HepG2 (cell line): ENCODE measurements around the gene KRT7. TPM values are rescaled to one million over a fixed set of nuclear protein-coding genes. Genes with fewer than 3 reads are reported as not detected.

Source experiments
- ATAC-seq: fragments of 200-7000 bp; cut with Tn5 transposase; 3 replicates; pipeline ENCODE4 v1.9.1; 2020; ENCODE audit warnings: mild to moderate bottlenecking, moderate library complexity
- BruUV-seq: library from RNA; stranded (reverse); fragments of 400-500 nt; replicated peaks from 2 replicates; lab custom pipeline; 2021; lab: Mats Ljungman, UMichigan
- CTCF ChIA-PET: fragments of 300-600 bp; formaldehyde crosslinking; extraction: SDS; loops from one replicate; lab custom pipeline; 2021; ENCODE audit warnings: low total read pairs, inconsistent platforms, low intra/inter-chr PET ratio; lab: Yijun Ruan, JAX
- POLR2A ChIA-PET: fragments of 350-600 bp; sonication (Branson Sonifier 250); formaldehyde crosslinking; loops from one replicate; lab custom pipeline; 2020; ENCODE audit warnings: antibody characterized with exemption, inconsistent platforms; lab: Yijun Ruan, JAX
- DNase-seq: peaks from one replicate; pipeline ENCODE4 v3.0.0-alpha.2; 2015; ENCODE audit warnings: low spot score
- FAIRE-seq: peaks from 3 replicates; lab custom pipeline; 2011; peaks lifted over from hg19 to GRCh38; lab: Jason Lieb, UNC
- H2AFZ ChIP-seq: one replicate; pipeline ENCODE4 v1.6.1; 2011; ENCODE audit warnings: low read length, inconsistent platforms
- H3K27ac ChIP-seq: fragments of 300-600 bp; 3 replicates; pipeline ENCODE4 v1.8.0; 2011; ENCODE audit warnings: mixed run types, mild to moderate bottlenecking, mixed read lengths, low read length, inconsistent platforms; ENCODE audit not compliant: insufficient read depth; ENCODE audit errors: extremely low read length
- H3K27me3 ChIP-seq, 2 experiments: fragments of 200-600 bp in 1 of 2; 2 replicates in 1 of 2; 3 replicates in 1 of 2; pipeline versions ENCODE4 v1.6.0 to v1.8.0; 2011; ENCODE audit warnings: low read length in 2 of 2, mild to moderate bottlenecking in 2 of 2, moderate library complexity in 2 of 2, inconsistent platforms in 1 of 2; ENCODE audit not compliant: insufficient read depth in 2 of 2, control insufficient read depth in 1 of 2
- H3K36me3 ChIP-seq, 2 experiments: fragments of 200-600 bp in 1 of 2; replicated peaks in 1 of 2; 2 replicates in 1 of 2; 3 replicates in 1 of 2; pipeline versions ENCODE4 v1.5.1 to v1.8.0; 2011; ENCODE audit warnings: low read length in 2 of 2, inconsistent platforms in 1 of 2; ENCODE audit not compliant: insufficient read depth in 2 of 2, control insufficient read depth in 1 of 2
- H3K4me1 ChIP-seq: 2 replicates; pipeline ENCODE4 v1.5.1; 2012; ENCODE audit warnings: low read length, inconsistent platforms; ENCODE audit not compliant: insufficient read depth
- H3K4me2 ChIP-seq: 2 replicates; pipeline ENCODE4 v1.6.0; 2011; ENCODE audit warnings: low read depth, low read length, inconsistent platforms
- H3K4me3 ChIP-seq, 3 experiments: fragments of 200-600 bp in 1 of 3; sonication (generic), shearing (Covaris generic) in 1 of 3; replicated peaks in 1 of 3; 2 replicates each; pipeline ENCODE4 v1.5.1; 2011 to 2016; ENCODE audit warnings: low read length in 3 of 3, inconsistent platforms in 2 of 3, low read depth in 2 of 3, mild to moderate bottlenecking in 2 of 3, control low read depth in 1 of 3, mixed read lengths in 1 of 3; ENCODE audit not compliant: insufficient read depth in 1 of 3
- H3K79me2 ChIP-seq: one replicate; pipeline ENCODE4 v1.6.1; 2011; ENCODE audit warnings: low read length, inconsistent platforms; ENCODE audit not compliant: insufficient read depth
- H3K9ac ChIP-seq: 2 replicates; pipeline ENCODE4 v1.6.0; 2011; ENCODE audit warnings: mild to moderate bottlenecking, low read depth, low read length, inconsistent platforms; ENCODE audit not compliant: insufficient read depth
- H3K9me3 ChIP-seq: 2 replicates; pipeline ENCODE4 v1.5.1; 2012; ENCODE audit warnings: mild to moderate bottlenecking, low read length
- H4K20me1 ChIP-seq: 2 replicates; pipeline ENCODE4 v1.6.0; 2011; ENCODE audit warnings: inconsistent platforms, mild to moderate bottlenecking, low read length, moderate library complexity; ENCODE audit not compliant: insufficient read depth
- AGO2 ChIP-seq: fragments of 200-400 bp; formaldehyde crosslinking; optimal IDR thresholded peaks from 2 replicates; pipeline ENCODE3; 2017; ENCODE audit warnings: mild to moderate bottlenecking, low read depth, low read length, moderate library complexity
- ATAD3A ChIP-seq: sonication (generic); formaldehyde crosslinking; IDR thresholded peaks from 2 replicates; pipeline ENCODE4 v1.4.0; 2020; ENCODE audit warnings: missing genetic modification reagents
- ETV6 ChIP-seq: sonication (generic); formaldehyde crosslinking; conservative IDR thresholded peaks from 2 replicates; pipeline ENCODE4 v1.4.0; 2020; ENCODE audit warnings: missing genetic modification reagents
- GTF2F1 ChIP-seq: fragments of 150-350 bp; IDR thresholded peaks from 2 replicates; pipeline ENCODE4 v1.6.1; 2014; ENCODE audit warnings: low read length
- MXI1 ChIP-seq: IDR thresholded peaks from 3 replicates; pipeline ENCODE4 v1.6.1; 2012; ENCODE audit warnings: low read depth, low read length, inconsistent platforms, borderline replicate concordance
- NR3C1 ChIP-seq: sonication (generic); formaldehyde crosslinking; IDR thresholded peaks from 2 replicates; pipeline ENCODE4 v1.4.0; 2020; ENCODE audit warnings: missing genetic modification reagents
- ZKSCAN5 ChIP-seq: sonication (generic); formaldehyde crosslinking; IDR thresholded peaks from 2 replicates; pipeline ENCODE4 v1.5.1; 2020; ENCODE audit warnings: mild to moderate bottlenecking, missing genetic modification reagents
- ZNF225 ChIP-seq: sonication (generic); formaldehyde crosslinking; IDR thresholded peaks from 2 replicates; pipeline ENCODE4 v1.4.0; 2020; ENCODE audit warnings: mild to moderate bottlenecking, missing genetic modification reagents
- ZNF652 ChIP-seq: IDR thresholded peaks from 2 replicates; pipeline ENCODE4 v1.6.1; 2016; ENCODE audit warnings: low read depth, borderline replicate concordance
- WGBS: methylation state at CpG from one replicate; pipeline ENCODE4 v1.1.6; 2017; ENCODE audit warnings: low lambda C conversion rate; 5-methylcytosine and 5-hydroxymethylcytosine counted together
- in situ Hi-C: cut with HindIII; loops from 2 replicates; pipeline ENCODE4 v1.10.0; 2017; ENCODE audit warnings: low pct_unique_long_range_greater_than_20kb; ENCODE audit not compliant: extremely low pct_ligation_motif_present
- intact Hi-C: fragments of 100-400 bp; cut with micrococcal nuclease; formaldehyde crosslinking; loops from one replicate; pipeline ENCODE4 v1.10.0; 2022; ENCODE audit not compliant: unreplicated experiment
- polyA plus RNA-seq, 8 experiments: library from polyadenylated mRNA; depleted of rRNA in 3 of 8; stranded (reverse) in 7 of 8; unstranded in 1 of 8; fragments of >200 nt; fragmentation: Illumina TruSeq in 4 of 8; extraction: Trizol in 4 of 8; gene quantifications; 2 replicates each; pipeline versions ENCODE4 v1.2.1 to v1.2.3, GENCODE V29; 2011 to 2016; ENCODE audit warnings: low read depth in 4 of 8, missing spikeins in 1 of 8, mixed read lengths in 1 of 8; ENCODE audit not compliant: insufficient read depth in 1 of 8
- total RNA-seq, 5 experiments: library from RNA; depleted of rRNA; stranded (reverse); fragments of >200 nt; fragmentation: Illumina TruSeq; extraction: Trizol; gene quantifications; 2 replicates each; pipeline ENCODE4 v1.2.3, GENCODE V29; 2016; ENCODE audit warnings: low read depth in 1 of 5
- TF ChIP-seq, protein P1 (sequence below): IDR thresholded peaks from 2 replicates; pipeline ENCODE4 v1.6.1; 2016; ENCODE audit warnings: missing compliant biosample characterization, missing genetic modification reagents, borderline replicate concordance
- TF ChIP-seq, protein P2 (sequence below): sonication (generic); formaldehyde crosslinking; IDR thresholded peaks from 2 replicates; pipeline ENCODE4 v1.8.1; 2022; ENCODE audit warnings: low read depth, mild to moderate bottlenecking, missing genetic modification reagents

Gene KRT7
- total and polyA plus RNA-seq, 2 of the 13 experiments (the other 11 are each of a cell fraction or from before 2014, with no cell fraction given): 0.83 TPM; not detected in 1

DNA sequence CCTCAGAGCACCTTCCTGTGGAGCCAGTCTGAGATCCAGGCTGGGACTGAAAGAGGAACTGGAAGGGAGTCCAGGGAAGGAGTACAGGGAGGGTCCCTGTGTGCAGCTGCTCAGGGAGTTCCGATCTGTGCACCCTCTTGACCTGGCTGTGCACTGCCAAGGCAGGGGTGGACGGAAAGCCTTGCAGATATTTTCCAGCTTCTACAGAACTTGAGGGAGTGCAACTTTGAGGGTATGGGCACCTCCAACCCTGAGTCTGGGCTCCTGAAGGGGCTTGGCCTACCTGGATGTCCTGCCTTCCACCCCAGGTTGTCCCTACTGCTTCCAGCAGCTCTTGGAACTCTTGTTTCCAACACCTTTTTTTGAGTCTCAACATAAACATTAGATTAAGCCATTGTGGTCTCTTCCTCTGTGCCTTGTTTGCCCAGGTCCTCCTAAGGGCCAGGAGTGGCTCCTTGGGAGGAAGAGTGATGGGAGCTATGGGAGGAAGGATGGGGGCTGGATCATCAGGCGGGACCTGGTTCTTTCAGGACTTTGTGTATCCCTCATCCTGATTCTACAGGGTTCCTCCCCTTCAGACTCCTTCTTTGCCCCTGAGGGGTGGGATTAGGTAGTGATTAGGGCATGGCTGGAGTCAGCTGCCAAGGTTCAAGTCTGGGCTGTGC is 3.5 kb downstream of the KRT7 start:
- ChIA-PET POLR2A (no interaction called here), CTCF (no interaction called here)
- Histone ChIP-seq H2AFZ (no peak overlapping the region), H3K4me1 (no peaks in the 10 kb centered on the region), H3K9ac (no peak overlapping the region), H3K36me3 (no peaks in the 10 kb centered on the region), H3K4me2 (no peak overlapping the region), H3K4me3 (no peak overlapping the region), H3K27ac (no peak overlapping the region), H3K9me3 (no peaks in the 10 kb centered on the region), H3K27me3 (peaks cover 2 to 38% of the 10 kb centered on the region in 2 experiments; a peak in 4 of 5 replicates), H4K20me1 (no peaks in the 10 kb centered on the region), H3K79me2 (no peaks in the 10 kb centered on the region)
- intact Hi-C loops (no loop called here), in situ Hi-C loops (no loop called here)
- WGBS: 50% methylated on average over 2 of the region's 3 CpGs
- BruUV-seq: no TSS peak
- ATAC-seq: no peak
- FAIRE-seq: no peak
- DNase-seq: no peak
- TF ChIP-seq ATAD3A (CRISPR knock-in tag) (no peak), GTF2F1 (no peak), ZKSCAN5 (CRISPR knock-in tag) (no peak), MXI1 (no peak), ZNF652 (CRISPR knock-in tag) (no peak), NR3C1 (CRISPR knock-in tag) (no peak), ZNF225 (no peak), AGO2 (no peak), ETV6 (CRISPR knock-in tag) (no peak)
- TF ChIP-seq, protein P1, sequence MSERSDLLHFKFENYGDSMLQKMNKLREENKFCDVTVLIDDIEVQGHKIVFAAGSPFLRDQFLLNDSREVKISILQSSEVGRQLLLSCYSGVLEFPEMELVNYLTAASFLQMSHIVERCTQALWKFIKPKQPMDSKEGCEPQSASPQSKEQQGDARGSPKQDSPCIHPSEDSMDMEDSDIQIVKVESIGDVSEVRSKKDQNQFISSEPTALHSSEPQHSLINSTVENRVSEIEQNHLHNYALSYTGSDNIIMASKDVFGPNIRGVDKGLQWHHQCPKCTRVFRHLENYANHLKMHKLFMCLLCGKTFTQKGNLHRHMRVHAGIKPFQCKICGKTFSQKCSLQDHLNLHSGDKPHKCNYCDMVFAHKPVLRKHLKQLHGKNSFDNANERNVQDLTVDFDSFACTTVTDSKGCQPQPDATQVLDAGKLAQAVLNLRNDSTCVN: no peak
- TF ChIP-seq, protein P2, sequence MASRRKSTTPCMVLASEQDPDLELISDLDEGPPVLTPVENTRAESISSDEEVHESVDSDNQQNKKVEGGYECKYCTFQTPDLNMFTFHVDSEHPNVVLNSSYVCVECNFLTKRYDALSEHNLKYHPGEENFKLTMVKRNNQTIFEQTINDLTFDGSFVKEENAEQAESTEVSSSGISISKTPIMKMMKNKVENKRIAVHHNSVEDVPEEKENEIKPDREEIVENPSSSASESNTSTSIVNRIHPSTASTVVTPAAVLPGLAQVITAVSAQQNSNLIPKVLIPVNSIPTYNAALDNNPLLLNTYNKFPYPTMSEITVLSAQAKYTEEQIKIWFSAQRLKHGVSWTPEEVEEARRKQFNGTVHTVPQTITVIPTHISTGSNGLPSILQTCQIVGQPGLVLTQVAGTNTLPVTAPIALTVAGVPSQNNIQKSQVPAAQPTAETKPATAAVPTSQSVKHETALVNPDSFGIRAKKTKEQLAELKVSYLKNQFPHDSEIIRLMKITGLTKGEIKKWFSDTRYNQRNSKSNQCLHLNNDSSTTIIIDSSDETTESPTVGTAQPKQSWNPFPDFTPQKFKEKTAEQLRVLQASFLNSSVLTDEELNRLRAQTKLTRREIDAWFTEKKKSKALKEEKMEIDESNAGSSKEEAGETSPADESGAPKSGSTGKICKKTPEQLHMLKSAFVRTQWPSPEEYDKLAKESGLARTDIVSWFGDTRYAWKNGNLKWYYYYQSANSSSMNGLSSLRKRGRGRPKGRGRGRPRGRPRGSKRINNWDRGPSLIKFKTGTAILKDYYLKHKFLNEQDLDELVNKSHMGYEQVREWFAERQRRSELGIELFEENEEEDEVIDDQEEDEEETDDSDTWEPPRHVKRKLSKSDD: no peak
